Right lung (tissue), 5 donors: Measurements from ENCODE around the gene C9orf152. TPM values are rescaled to one million over a fixed set of nuclear protein-coding genes. Genes with fewer than 3 reads are reported as not detected.

ENCODE experiments used
- DNase-seq, 2 donors: peaks; one replicate each; pipeline ENCODE4 v3.0.0-alpha.2; 2013
- polyA plus RNA-seq, 5 donors: library from polyadenylated mRNA; unstranded; fragments of 120-200 nt; gene quantifications; one replicate each; pipeline versions ENCODE4 v1.2.1 to v1.2.3, GENCODE V29; 2013; ENCODE audit warnings: inconsistent platforms in 1 of 5, low replicate concordance in 1 of 5; ENCODE audit not compliant: insufficient read length in 5 of 5, insufficient read depth in 1 of 5

C9orf152 gene
- polyA plus RNA-seq, 5 donors: 6.9 to 13.6 (median 9.5) TPM

DNA sequence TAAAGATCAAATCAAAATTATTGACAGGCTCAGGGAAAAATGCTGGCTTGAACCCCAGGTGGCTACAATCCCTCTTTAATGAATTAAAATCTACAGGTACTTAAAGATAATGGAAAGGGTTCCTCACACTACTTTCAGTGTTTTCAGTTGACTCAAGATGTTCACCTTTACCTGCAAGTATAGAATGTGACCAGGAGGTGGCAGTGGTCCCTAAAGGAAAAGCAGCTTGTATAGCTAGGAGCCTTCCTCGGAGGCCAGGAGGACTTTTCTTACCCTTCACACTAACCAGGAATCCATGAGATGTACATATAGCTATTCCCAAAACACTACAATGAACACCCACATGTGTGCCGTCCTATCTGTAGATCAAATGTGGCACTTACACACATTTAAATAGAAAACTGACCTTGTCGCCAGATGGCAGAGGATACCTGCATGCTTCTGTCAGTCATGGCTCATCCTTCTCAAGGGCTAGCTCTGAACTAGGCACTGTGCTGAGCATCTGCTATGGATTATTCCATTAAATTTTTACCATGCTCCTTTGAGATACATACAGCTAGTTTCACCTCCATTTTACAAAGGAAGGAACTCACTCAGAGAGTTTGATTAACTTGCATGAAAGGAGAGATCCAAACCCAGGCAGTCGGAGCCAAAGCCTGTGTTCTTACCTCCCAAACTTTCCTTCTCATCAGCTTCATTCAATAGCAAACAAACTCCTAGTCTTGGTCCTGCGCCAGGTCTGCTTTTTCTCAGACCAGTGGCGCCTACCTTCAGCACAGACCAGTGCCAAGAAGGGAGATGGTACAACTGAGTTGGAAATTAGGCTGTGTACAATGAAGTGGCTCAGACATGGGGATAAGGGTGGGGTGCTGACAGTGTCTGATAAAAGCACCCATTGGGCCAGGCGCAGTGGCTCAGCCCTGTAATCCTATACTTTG lies 24.5 kb downstream of the C9orf152 start:
- DNase-seq: peak in 1 of 2 donors; percentile 69

DNA sequence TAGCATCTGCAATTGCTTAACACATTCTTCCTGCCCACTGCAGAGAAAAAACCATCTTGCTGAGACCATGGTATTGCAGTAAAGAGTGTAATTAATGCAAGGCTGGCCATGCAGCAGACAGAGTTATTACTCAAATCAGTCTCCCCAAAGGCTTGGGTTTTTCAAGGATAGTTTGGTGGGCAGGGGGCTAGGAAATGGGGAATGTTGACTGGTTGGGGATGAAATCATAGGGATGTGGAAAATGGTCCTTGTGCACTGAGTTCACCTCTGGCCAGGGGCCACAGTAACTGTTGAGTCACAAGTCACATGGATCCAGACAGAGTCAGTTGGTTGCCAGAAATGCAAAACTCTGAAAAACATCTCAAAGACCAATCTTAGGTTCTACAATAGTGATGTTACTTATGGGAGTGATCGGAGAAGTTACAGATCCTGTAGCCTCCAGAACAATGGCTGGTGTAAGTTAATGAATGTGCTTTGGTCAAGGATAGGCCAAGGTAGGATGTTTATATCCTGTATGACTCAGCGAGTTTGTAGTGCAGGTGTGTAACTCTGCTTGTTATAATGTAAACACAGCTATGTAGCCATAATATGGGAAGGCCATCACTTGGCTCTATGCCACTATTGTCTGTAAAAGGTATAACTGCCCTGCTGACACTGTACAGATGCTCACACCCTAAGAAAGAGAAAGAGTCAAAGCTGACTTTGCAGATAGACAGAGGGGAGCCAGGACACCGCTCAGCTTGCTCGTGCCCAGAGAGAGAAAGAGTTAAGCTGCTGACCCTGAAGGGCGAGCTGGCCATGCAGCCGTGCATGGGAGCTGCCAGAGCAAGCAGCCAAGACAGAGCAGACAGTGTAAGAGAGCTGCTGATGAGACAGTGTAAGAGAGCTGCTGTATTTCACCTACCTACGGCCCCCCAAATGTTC lies 27.2 kb downstream of the C9orf152 start:
- no peak for DNase-seq

DNA sequence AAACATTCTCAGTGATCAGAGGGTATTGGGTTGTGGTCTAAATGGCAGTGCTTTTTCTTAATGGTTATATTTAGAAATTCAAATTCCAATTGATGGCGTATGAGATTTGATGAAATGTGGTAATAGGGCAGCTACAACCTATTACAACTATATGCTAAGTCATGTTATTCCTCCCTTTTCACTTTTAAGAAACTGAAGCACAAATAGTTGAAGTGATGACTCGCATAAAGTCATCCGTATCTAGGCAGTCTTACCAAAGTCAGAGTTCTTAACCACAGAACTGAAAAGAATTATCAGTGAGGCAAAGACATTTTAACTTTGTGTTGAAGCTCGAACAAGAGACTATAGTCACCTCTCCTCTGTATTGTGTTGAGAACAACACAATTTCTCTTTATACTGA lies 28.2 kb downstream of the C9orf152 start:
- no peak for DNase-seq

DNA sequence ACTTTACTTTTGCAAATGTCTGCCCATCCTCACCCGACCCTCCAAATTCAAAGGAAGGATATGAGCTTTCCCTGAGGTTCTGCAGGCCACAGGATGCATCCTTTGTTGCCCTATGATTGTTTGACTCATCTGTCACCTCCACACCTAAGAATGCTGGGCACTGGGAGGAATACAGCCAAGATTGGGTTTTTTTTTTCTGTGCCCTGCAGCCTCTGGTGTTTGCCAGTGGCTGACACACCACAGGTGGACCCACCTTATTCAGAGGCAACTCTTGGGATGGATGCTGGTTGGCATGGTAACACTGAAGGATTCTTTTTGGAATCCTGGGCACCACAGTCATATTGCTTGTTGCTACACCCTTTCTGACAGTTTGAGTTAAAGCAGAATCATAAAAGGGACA lies 29.7 kb downstream of the C9orf152 start:
- no peak for DNase-seq

DNA sequence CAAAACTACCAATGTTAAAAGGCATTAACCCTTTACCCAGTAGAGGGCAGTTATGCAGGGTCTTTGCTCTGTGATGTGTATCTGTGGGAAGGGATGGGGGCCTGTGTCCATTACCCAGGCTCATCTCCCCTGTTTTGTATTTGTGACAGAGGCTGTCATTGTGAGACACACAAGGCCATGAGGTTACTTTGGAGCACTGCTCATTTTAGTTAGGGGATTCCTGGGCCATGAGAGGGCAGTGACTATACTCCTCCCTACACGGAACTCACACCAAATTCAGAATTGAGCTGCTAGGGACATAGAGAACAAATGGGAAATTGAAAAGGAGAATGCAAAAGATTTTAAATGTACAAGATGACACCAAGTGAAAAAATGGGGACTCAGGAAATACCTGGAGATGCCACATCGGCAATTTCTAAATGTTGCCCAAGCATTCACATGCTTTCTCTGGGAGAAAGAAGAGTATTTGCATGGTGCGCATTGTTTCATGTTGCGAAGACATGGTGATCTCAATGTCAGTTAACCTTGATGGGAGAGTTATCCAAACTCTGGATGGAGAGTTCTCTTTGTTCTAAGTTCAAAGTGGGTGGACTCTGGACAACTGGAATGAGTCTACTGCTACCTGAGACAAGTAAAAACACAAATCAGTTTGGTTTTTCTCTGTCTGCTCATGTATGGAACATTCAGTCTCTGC lies 32.5 kb downstream of the C9orf152 start:
- no peak for DNase-seq

DNA sequence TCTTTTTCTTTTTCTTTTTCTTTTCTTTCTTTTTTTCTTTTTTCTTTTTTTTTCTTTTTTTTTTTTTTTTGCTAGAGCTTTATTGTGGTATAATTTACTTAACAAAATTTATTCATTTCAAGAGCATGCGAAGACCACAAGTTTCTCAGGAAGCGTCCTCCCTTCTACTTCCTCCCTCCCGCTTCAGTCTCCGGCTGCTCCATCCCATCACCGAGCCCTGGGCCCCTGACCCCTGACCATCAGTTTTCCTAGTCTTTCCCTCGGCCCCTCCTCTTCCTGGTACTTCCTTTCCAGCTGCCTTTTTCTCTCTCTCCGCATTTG lies 34.7 kb downstream of the C9orf152 start:
- DNase-seq: no peak

DNA sequence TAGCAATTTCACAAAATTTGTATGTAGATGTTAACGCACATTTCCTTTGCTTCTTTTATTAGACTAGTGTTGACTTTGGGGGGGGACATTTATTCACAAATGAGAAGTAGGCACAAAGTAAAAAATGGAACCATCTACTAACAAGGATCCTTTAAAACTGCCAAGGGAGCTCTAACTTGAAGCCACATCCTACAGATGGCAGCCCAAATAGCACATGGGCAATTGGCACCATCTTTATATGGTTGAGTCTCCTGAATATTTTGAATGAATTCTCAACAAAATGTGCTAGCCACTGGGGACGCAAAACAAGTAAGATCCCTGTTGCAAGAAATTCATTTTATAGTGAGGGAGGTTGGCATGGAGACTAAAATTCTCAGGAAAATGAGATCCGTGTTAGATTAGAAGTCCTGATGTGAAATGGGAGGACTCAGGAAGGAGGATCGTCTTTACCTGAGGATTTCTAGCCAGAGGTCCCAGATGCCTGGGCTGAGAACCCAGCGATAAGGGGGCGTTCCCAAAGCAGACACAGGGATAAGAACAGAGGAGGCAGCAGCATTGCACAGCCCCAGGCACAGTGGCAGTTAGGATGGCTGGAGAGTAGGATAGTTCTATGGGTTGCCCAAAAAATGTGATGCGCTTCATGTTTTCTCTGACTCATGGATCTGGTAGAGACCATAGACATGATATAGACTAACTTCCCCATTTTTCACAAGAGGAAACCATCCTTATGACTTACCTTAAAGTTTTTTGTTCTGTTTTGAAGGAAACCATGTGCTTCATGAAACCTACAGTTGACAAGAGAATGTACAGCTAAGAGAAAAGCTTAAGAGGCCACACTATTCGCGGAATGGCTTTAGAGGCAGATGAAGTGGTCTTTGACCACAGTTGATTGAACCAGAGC lies 37.4 kb downstream of the C9orf152 start:
- no peak for DNase-seq

DNA sequence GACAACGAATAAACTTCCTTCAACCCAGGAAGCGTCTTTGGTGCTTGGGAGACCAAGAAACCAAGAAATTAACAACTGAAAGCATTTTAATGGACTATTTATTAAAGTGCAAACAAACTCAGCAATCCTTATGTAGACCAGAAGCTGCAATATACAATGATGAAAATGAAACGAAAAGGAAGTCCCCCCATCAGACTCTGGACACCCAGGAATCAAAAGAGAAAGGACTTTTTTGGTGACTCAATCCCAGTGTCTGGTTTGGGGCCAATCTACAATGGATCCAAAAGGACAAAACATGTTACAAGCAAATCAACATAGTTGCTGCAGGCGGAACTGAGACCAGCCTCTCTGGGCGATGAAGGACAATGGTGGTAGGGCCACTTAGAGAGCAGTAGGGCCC lies 39.5 kb downstream of the C9orf152 start:
- no peak for DNase-seq

DNA sequence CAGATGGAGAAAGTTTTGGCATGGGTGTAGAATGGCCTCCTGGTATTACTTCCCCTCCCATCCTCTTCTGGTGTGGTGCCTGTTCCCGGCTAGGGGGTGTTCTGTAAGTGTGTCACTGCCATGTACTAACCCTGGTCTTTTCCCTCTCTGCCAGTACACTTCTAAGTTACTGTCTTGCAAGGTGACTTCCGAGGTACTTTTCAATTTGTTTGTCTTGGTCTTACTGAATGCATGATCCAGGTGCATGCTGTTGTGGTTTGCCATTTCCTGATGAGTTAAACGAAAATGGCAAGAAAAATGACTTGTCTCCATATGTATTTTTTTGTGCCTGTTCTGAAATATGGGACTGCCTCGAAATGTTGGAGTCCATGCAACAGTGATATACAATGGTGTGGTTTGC lies 46.0 kb downstream of the C9orf152 start:
- no peak for DNase-seq

DNA sequence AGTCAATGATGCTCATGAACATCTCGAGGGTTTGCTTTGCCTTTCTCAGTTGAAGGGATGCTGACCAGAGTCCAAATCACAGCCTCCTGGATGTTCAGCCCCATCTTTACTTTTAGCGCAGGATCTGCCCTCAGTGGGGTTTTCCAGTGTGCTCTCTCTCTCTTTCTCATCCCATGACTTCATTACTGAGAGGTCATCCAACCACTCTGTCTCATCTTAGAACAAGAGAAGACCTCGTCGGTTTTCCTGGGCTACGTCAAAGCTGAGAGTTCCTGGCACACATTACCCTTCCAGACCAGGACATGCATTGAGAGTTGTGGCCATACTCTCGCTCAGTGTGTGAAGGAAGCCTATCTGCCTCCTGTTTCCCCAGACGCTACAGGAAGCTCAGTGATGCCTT lies 47.3 kb downstream of the C9orf152 start:
- no peak for DNase-seq

DNA sequence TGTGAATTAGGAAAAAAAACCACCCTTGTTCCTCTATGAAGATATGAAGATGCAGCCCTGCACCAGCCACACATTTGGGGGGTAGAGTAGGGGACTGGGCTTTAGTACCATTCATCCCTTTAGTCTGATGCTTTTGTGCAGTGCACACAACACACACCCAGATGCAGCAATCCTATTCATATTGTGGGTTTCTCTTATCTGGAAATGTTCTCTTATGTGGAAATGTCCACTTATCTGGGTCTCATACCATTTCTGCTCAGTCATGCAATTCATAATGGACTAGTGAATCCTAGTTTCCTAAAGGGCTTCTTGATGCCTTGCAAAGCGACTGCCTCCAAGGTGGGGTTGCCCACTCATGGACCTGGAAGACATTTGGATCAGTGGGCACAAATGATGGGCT lies 47.8 kb downstream of the C9orf152 start:
- DNase-seq: no peak

DNA sequence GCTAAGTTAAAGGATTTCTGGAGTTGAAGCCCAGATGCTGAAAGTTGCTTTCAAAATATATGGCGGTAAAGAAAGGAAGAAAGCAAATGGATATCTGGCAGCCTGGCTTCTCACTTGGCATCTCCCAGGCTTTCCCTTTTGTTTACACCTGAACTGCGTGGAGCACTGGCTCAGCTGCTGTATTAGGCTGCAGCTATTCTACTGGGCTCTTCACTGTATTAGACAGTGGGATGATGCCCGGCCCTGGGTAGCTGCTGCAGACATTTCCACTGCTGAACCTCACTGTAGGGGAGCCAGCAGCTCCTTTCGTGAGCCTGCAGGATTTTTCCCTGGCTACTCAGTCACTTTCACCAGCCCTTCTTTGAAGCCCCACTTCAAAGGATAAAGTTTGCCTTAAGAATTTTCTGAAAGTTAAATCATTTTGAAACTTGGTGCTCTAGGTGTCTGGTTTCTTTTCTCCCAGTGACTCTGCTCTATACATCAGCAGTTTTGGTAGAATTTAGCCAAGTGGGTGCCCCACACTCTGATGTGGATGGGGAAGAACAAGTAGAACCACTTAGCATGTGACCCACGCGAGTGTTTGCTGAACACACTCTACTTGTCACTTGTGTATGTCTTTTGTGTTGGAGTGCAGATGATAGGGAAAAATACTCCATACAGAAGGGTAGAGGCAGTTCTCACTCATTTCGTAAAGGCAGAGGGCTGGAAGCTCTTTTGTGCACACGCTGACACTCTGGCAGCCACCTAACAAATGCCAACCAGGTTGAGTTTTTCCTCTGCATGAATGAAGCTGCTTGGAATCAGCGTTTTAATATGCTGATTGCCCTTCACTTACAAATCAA lies 49.9 kb downstream of the C9orf152 start:
- DNase-seq: no peak

DNA sequence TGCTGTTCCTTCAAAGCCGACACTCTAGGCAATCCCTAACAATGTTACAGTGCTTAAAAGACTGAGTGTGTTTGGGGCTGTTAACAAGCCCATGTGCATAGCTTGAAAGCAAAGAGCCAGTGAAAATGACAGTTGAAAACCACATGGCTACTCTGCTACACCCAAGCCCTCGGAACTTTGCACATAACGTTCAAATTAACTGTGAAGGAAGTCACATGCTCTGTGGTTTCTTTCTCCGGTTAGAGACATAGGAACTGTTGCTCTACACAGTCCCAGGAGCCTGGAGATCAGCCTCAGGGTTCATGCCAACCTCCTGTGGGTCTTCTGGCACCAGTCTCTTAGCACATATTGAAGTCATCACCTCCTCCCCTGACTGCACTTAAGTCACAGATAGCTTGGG lies 51.1 kb downstream of the C9orf152 start:
- DNase-seq: no peak

DNA sequence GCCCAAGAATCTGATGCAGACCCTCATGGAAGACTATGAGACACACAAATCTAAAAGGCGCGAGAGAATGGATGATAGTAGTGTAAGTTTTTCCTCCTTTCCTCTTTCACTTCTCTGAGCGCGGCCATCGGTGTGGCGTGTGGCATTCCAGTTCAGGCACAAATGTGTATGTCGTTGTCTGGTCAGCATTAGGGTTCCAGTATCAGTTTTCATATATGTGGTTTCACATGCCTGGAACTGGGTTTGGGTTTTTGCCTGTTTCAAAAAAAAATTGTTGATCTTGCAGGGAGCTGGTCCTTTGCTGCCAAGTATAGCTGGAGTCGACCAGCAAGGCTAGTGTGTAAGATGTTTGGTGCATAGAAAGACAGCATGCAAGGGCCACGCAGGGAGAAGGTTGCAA lies 51.5 kb downstream of the C9orf152 start:
- DNase-seq: no peak

DNA sequence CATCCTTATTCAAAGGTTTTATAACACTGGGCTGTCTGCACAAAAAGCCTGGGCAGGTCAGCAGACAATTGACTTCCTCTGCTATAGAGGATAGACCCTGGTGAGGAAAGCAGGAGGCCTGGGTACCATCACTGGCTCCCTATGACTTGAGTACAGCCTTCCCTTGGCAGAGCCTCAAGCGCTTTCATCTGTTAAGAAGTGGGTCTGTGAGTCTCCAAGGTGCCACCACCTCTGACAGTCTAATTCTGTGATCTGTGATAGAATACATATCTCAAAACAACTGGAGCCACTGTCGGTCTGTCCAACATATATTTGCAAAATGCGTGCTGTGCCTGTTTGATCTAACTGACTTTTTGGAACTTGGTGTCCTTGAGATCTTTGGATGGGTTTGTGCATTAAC lies 52.2 kb downstream of the C9orf152 start:
- DNase-seq: no peak

DNA sequence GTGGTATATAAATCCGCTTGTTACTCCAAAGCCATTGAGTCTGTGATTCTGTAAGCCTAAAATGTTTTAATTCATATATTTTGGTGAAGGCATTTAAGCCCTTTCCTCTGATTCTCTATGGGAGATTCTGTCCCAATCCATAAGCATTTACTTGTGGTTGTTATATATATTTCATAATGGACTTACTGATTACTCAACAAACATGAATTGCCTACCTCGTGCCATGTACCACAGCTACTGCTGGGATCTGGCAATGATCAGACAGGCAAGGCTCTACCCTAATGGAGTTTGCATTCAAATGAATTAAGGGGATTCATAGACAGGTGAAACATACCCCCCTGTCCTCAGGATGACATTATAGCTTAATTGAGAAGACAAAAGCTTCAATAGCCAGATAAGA lies 54.5 kb downstream of the C9orf152 start:
- no peak for DNase-seq

DNA sequence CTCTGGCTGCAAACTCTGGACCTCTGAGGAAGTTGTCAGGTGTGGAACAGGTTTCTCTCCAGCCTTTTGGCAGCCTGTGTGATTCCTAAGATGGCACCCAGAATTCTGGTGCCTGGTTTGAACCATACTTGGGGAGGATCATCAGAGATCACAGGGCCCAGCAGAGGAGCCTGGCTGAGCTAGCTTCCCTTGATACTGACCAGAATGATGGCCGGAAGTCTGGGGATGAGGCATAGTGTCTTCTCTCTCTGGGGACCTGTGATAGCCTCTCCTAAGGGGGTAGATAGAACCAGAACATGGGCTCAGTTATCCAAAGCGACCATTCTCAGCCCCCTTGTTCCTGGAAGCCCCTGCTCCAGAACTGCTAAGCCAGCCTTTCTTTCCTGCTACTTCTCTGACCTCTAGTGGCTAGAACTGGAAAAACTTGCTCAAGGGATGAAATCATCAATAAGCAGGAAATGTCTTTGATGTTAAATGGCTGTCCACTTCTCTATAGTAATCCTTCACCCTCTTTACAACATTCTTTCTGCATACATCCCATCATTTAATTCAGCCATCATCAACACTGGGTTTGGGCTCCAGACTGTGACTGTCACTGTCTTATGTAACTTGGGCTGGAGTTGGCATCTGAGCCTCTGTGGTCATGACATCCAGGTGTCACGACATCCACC lies 55.1 kb downstream of the C9orf152 start:
- DNase-seq: peak in 1 of 2 donors; percentile 52
